Activated T-cell treated with anti-CD3 and anti-CD28 coated beads for 4 hours (primary cell): ENCODE data around the gene TRABD2B.

Source experiments
- DNase-seq: peaks from one replicate; pipeline ENCODE4 v3.0.0-alpha.2; 2020

TRABD2B gene

DNA sequence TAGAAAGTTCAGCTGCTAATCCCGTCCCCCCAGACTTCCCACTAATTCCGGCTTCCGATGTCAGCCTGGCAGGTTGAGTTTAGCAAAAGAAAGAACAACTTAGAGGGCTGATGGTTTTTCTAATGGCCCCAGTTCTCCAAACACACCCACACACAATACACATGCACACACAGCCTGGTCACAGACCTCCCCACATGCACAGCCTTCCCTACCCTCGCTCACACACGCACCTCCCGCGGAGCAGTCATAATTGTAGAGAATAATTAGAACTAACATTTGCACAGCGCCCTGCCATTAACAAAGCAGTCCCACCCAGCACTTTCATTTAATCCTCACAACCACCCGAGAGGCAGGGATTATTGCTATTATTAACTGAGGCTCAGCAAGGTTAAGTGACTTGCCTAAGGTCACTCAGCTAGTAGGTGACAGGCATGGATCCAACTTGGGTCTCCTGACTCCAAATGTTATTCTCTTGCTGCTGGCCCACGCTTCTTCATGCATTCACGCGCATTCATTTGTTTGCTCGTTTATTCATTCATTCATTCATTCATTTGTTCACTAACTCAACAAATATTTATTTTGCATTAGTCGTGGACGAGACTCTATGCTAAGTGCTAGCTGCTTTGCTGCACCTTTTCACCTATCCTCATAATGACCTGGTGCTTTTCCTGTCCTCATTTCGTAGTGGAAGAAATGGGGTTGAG lies 284.4 kb downstream of the TRABD2B start:
- DNase-seq = no peak

DNA sequence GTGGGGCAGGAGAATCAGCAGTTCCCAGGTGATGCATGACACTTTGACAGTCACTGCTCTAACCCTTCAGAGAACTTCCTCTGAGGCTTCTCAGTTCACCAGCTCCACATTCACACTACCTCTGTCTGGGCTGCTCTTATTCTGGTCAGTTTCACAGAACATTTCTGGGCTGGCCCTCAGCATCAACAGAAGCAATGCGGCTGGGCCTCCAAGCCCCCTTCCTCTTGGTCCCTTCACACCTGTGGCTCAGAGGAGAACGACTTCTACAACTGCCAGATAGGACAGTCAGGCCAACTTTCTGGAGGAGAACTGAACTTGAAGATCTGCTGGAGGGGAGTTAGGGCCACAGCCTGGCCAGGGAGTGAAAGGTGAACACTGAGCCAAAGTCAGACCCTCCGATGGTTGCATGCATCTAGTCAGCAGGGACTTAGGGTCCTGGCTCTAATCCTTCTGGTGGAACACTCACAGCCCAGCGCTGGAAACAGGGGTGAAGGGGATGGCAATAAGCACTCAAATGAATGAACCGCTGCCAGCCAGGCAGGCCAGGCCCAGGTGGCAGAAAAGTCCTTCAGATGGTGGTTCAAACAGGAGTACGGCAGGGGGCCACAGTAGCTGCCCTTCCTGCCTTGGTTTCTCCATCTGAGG lies 285.2 kb downstream of the TRABD2B start:
- DNase-seq = no peak

DNA sequence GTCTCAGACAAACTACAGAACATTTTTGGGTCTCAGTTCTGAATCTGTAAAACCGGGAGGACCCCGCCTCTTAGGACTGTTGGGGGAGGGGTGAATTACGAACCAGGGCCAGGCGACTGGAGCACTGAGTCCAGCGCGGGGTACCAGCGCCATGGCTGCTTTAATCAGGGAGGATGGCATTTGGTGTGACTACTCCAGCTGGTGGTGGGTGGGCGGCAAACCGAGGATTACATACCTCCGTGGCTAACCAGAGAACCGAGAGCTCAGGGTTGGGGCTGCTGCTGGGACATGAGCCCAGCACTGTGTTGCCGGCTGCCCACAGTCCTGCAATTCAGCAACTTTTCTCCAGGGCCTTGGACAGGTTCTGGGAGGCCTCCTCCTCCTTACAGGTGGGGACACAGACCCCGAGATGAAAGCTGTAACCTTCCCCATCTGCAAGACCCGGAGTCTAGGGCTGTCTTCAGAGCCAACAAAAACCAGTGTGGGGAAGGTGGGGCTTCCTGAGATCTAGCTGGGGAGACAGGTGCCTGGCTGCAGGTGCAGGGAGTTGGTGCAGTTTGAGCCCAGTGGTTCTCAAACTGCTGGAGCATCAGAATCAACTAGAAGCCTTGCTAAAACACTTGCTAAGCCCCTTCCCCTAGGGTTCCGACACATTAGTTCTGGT lies 285.9 kb downstream of the TRABD2B start:
- no peak for DNase-seq
